Hematopoietic multipotent progenitor cell treated with erythropoietin and hydrocortisone succinate and interleukin-3 and kit ligand, for 6 days (in vitro differentiated cells): Measurements from ENCODE around the gene PKD2.

Experiments used
- DNase-seq: peaks from one replicate; pipeline ENCODE4 v3.0.0-alpha.2; 2015

The PKD2 gene

GRCh38 chr4:88007304-88008121 is at the start of gene PKD2:
PKD2 (plus strand) TSS chr4:88007635; CDS start chr4:88007734, 99 bp downstream.
- DNase-seq: peak; percentile 88

- DNase-seq: no peak
These were observed 45.4 kb upstream of the PKD2 start for GRCh38 chr4:87961993-87962392.

- DNase-seq: no peak
These were observed 44.9 kb upstream of the PKD2 start for GRCh38 chr4:87962398-87963146.

- no peak for DNase-seq
These were observed 41.9 kb upstream of the PKD2 start for GRCh38 chr4:87965501-87965975.

GRCh38 chr4:87966095-87966496 is 41.3 kb upstream of the PKD2 start:
- no peak for DNase-seq

- DNase-seq: no peak
These were observed 40.2 kb upstream of the PKD2 start for GRCh38 chr4:87967193-87967592.

- DNase-seq: no peak
These were observed 37.3 kb upstream of the PKD2 start for GRCh38 chr4:87970121-87970520.

GRCh38 chr4:87971866-87972265 is 35.6 kb upstream of the PKD2 start:
- no peak for DNase-seq

GRCh38 chr4:87973283-87974169 is 33.9 kb upstream of the PKD2 start:
- peak; percentile 79 for DNase-seq

- DNase-seq: peak; percentile 10
These were observed 32.5 kb upstream of the PKD2 start for GRCh38 chr4:87974856-87975462.

GRCh38 chr4:87975466-87975865 is 32.0 kb upstream of the PKD2 start, which contains the start of gene SPP1:
SPP1 (plus strand) TSS chr4:87975714; CDS start chr4:87976896, 1,182 bp downstream.
- peak; percentile 69 for DNase-seq

- DNase-seq: no peak
These were observed 29.7 kb upstream of the PKD2 start for GRCh38 chr4:87977521-87978278.

GRCh38 chr4:87978681-87979080 is 28.8 kb upstream of the PKD2 start:
- DNase-seq: peak; percentile 12

- DNase-seq: no peak
These were observed 27.6 kb upstream of the PKD2 start for GRCh38 chr4:87979810-87980209.

- DNase-seq: no peak
These were observed 25.9 kb upstream of the PKD2 start for GRCh38 chr4:87981486-87981885.

- no peak for DNase-seq
These were observed 25.4 kb upstream of the PKD2 start for GRCh38 chr4:87982036-87982435.

GRCh38 chr4:87982446-87983010 is 24.9 kb upstream of the PKD2 start:
- no peak for DNase-seq

GRCh38 chr4:87983996-87984395 is 23.4 kb upstream of the PKD2 start:
- DNase-seq: no peak

GRCh38 chr4:87985097-87985886 is 22.1 kb upstream of the PKD2 start:
- DNase-seq: peak; percentile 81

GRCh38 chr4:87985887-87986200 is 21.6 kb upstream of the PKD2 start:
- DNase-seq: no peak

- DNase-seq: no peak
These were observed 20.9 kb upstream of the PKD2 start for GRCh38 chr4:87986508-87986907.
